Measurements from ENCODE around the gene DLAT. TPM values are rescaled to one million over a fixed set of nuclear protein-coding genes. Genes with fewer than 3 reads are reported as not detected.
"Not testable (repeated sequence)": the region's sequence is repeated elsewhere in the genome, so short reads cannot be mapped to it uniquely, and the experiment has no call there.

The DLAT gene
- total RNA-seq, 1 experiment from 2014 or later, result 75.9 TPM

- TF ChIP-seq SIN3A (IDR thresholded peaks at IDR 0.05; ENCODE audit: borderline replicate concordance, insufficient read depth, low read depth, low read length) (no peak), TCF7L2 (IDR thresholded peaks at IDR 0.05; ENCODE audit: low read depth, low read length) (no peak), REST (IDR thresholded peaks at IDR 0.05; ENCODE audit: insufficient read depth in 1 of 2, low read depth in 2 of 2, low read length in 1 of 2) (no peak), POLR2AphosphoS5 (IDR thresholded peaks at IDR 0.05; ENCODE audit: low read depth, low read length) (no peak)
- in situ Hi-C loops (cut with HindIII; ENCODE audit: low pct_unique_long_range_greater_than_20kb, low sequenced_read_pairs) (no loop called here), intact Hi-C loops (cut with micrococcal nuclease; ENCODE audit: unreplicated experiment) (no loop called here)
- H3K36me3 ChIP-seq (ENCODE audit: control insufficient read depth, insufficient read depth, low read length), result peaks cover 33% of the 10 kb centered on the region
- DNase-seq (ENCODE audit: low read depth, low spot score) (no peak), ATAC-seq (no peak)
- no peaks in the 10 kb centered on the region for H3K9me3 ChIP-seq (ENCODE audit: control insufficient read depth, insufficient read depth, low read depth, low read length)
- H3K27ac ChIP-seq (ENCODE audit: low read length), result no peak overlapping the region
- no peaks in the 10 kb centered on the region for H3K27me3 ChIP-seq (ENCODE audit: control insufficient read depth, insufficient read depth, low read length)
- POLR2A ChIA-PET, result no interaction called here
- no TSS peak for BruUV-seq (replicated peaks)
- no peaks in the 10 kb centered on the region for H3K4me1 ChIP-seq (ENCODE audit: control insufficient read depth, insufficient read depth, low read length)
- CTCF ChIA-PET, result no interaction called here
- no peak overlapping the region for H3K4me3 ChIP-seq (ENCODE audit: low read depth in 2 of 2, low read length in 2 of 2)
Observed at GRCh38 chr11:112044961-112045360, 19.8 kb downstream of the DLAT start.

- intact Hi-C loops (cut with micrococcal nuclease; ENCODE audit: unreplicated experiment); CTCF ChIA-PET; ATAC-seq; H3K4me1 ChIP-seq (ENCODE audit: control insufficient read depth, insufficient read depth, low read length); DNase-seq (ENCODE audit: low read depth, low spot score); BruUV-seq (replicated peaks); H3K4me3 ChIP-seq (ENCODE audit: low read depth in 2 of 2, low read length in 2 of 2); H3K9me3 ChIP-seq (ENCODE audit: control insufficient read depth, insufficient read depth, low read depth, low read length); POLR2A ChIA-PET; in situ Hi-C loops (cut with HindIII; ENCODE audit: low pct_unique_long_range_greater_than_20kb, low sequenced_read_pairs); H3K27ac ChIP-seq (ENCODE audit: low read length); H3K27me3 ChIP-seq (ENCODE audit: control insufficient read depth, insufficient read depth, low read length): not testable (repeated sequence)
- peaks cover 37% of the 10 kb centered on the region for H3K36me3 ChIP-seq (ENCODE audit: control insufficient read depth, insufficient read depth, low read length)
Observed at GRCh38 chr11:112046647-112047046, 21.4 kb downstream of the DLAT start.

GRCh38 chr11:112048256-112048655 lies 23.0 kb downstream of the DLAT start:
- ATAC-seq; CTCF ChIA-PET; intact Hi-C loops (cut with micrococcal nuclease; ENCODE audit: unreplicated experiment); H3K4me1 ChIP-seq (ENCODE audit: control insufficient read depth, insufficient read depth, low read length); H3K27me3 ChIP-seq (ENCODE audit: control insufficient read depth, insufficient read depth, low read length); H3K27ac ChIP-seq (ENCODE audit: low read length); in situ Hi-C loops (cut with HindIII; ENCODE audit: low pct_unique_long_range_greater_than_20kb, low sequenced_read_pairs); BruUV-seq (replicated peaks); H3K4me3 ChIP-seq (ENCODE audit: low read depth in 2 of 2, low read length in 2 of 2); H3K9me3 ChIP-seq (ENCODE audit: control insufficient read depth, insufficient read depth, low read depth, low read length); DNase-seq (ENCODE audit: low read depth, low spot score): not testable (repeated sequence)
- H3K36me3 ChIP-seq (ENCODE audit: control insufficient read depth, insufficient read depth, low read length), result peaks cover 31% of the 10 kb centered on the region
- POLR2A ChIA-PET, result interaction anchor here (0.6 kb wide), 2 partner anchors 25 to 41 kb away, joined by 3 to 9 read pairs; no protein-coding TSS in a partner anchor

- CTCF ChIA-PET, result no interaction called here
- Histone ChIP-seq H3K36me3 (ENCODE audit: control insufficient read depth, insufficient read depth, low read length) (peaks cover 24% of the 10 kb centered on the region), H3K9me3 (ENCODE audit: control insufficient read depth, insufficient read depth, low read depth, low read length) (no peaks in the 10 kb centered on the region), H3K4me3 (ENCODE audit: low read depth in 2 of 2, low read length in 2 of 2) (no peak overlapping the region), H3K27ac (ENCODE audit: low read length) (no peak overlapping the region), H3K27me3 (ENCODE audit: control insufficient read depth, insufficient read depth, low read length) (no peaks in the 10 kb centered on the region), H3K4me1 (ENCODE audit: control insufficient read depth, insufficient read depth, low read length) (no peaks in the 10 kb centered on the region)
- POLR2A ChIA-PET, result no interaction called here
- TF ChIP-seq SIN3A (IDR thresholded peaks at IDR 0.05; ENCODE audit: borderline replicate concordance, insufficient read depth, low read depth, low read length) (no peak), POLR2AphosphoS5 (IDR thresholded peaks at IDR 0.05; ENCODE audit: low read depth, low read length) (no peak), CTCF (IDR thresholded peaks at IDR 0.05) (no peak), REST (IDR thresholded peaks at IDR 0.05; ENCODE audit: insufficient read depth in 1 of 2, low read depth in 2 of 2, low read length in 1 of 2) (no peak)
- no peak for ATAC-seq
- in situ Hi-C loops (cut with HindIII; ENCODE audit: low pct_unique_long_range_greater_than_20kb, low sequenced_read_pairs), result no loop called here
- intact Hi-C loops (cut with micrococcal nuclease; ENCODE audit: unreplicated experiment), result no loop called here
- no peak for DNase-seq (ENCODE audit: low read depth, low spot score)
- BruUV-seq (replicated peaks), result no TSS peak
Observed at GRCh38 chr11:112049777-112050176, 24.6 kb downstream of the DLAT start.
